GM21528 (cell line): ENCODE data around the gene ATP5F1D.
"Not testable (repeated sequence)": the region's sequence is repeated elsewhere in the genome, so short reads cannot be mapped to it uniquely, and the experiment has no call there.

Experiments used
- ATAC-seq: cut with Tn5 transposase; IDR thresholded peaks from one replicate; pipeline ENCODE4 v1.9.1; 2021; ENCODE audit warnings: mild to moderate bottlenecking, moderate library complexity; ENCODE audit not compliant: unreplicated experiment, low FRiP score

Gene ATP5F1D

GRCh38 chr19:1245494-1246264 is 4.1 kb downstream of the ATP5F1D start:
- ATAC-seq: no peak

- ATAC-seq: not testable (repeated sequence)
These were observed 4.9 kb downstream of the ATP5F1D start for GRCh38 chr19:1246265-1247087.

GRCh38 chr19:1247748-1248138 is 6.2 kb downstream of the ATP5F1D start:
- no peak for ATAC-seq

GRCh38 chr19:1248139-1248785 is 6.7 kb downstream of the ATP5F1D start, which contains the start of gene MIDN:
MIDN (plus strand) TSS chr19:1248583; CDS start chr19:1250297, 1,714 bp downstream.
- peak; percentile 7 for ATAC-seq

- ATAC-seq: peak; percentile 24
These were observed 7.3 kb downstream of the ATP5F1D start for GRCh38 chr19:1248786-1249297.

- peak; percentile 43 for ATAC-seq
These were observed 7.9 kb downstream of the ATP5F1D start for GRCh38 chr19:1249298-1249989.

- ATAC-seq: no peak
These were observed 8.5 kb downstream of the ATP5F1D start for GRCh38 chr19:1249990-1250436.

GRCh38 chr19:1250437-1251260 is 9.1 kb downstream of the ATP5F1D start:
- ATAC-seq: no peak

- ATAC-seq: no peak
These were observed 10.0 kb downstream of the ATP5F1D start for GRCh38 chr19:1251330-1252220.

GRCh38 chr19:1252221-1252820 is 10.8 kb downstream of the ATP5F1D start:
- ATAC-seq: no peak

GRCh38 chr19:1252821-1253513 is 11.4 kb downstream of the ATP5F1D start:
- no peak for ATAC-seq

- ATAC-seq: no peak
These were observed 12.0 kb downstream of the ATP5F1D start for GRCh38 chr19:1253514-1254080.

- no peak for ATAC-seq
These were observed 12.6 kb downstream of the ATP5F1D start for GRCh38 chr19:1254081-1254527.

GRCh38 chr19:1254530-1255185 is 13.1 kb downstream of the ATP5F1D start:
- no peak for ATAC-seq

- ATAC-seq: no peak
These were observed 13.9 kb downstream of the ATP5F1D start for GRCh38 chr19:1255186-1256161.
